Tibial nerve (tissue), 4 donors: ENCODE results near the gene CD300E.

Experiments
- CTCF ChIP-seq, 5 experiments: fragments of 200-600 bp in 3 of 5; fragments of 450-650 bp in 2 of 5; sonication (generic) in 3 of 5; IDR thresholded peaks; one replicate each; pipeline ENCODE4 v1.5.1; 2016 to 2019; ENCODE audit warnings: antibody characterized with exemption in 5 of 5, mild to moderate bottlenecking in 3 of 5, moderate library complexity in 2 of 5
- EP300 ChIP-seq, 2 donors: sonication (generic); formaldehyde crosslinking; IDR thresholded peaks; one replicate each; pipeline ENCODE4 v1.6.1; 2017; ENCODE audit warnings: antibody characterized with exemption in 2 of 2, mild to moderate bottlenecking in 1 of 2
- POLR2A ChIP-seq, 2 donors: fragments of 450-650 bp; IDR thresholded peaks; one replicate each; pipeline ENCODE4 v1.6.1; 2017; ENCODE audit warnings: antibody characterized with exemption in 2 of 2, mild to moderate bottlenecking in 2 of 2, moderate library complexity in 2 of 2

- TF ChIP-seq CTCF (IDR thresholded peaks at IDR 0.05) (no peak), EP300 (IDR thresholded peaks at IDR 0.05) (no peak), POLR2A (IDR thresholded peaks at IDR 0.05) (no peak)
Measured at GRCh38 chr17:74663561-74663960, 40.0 kb upstream of the CD300E start.
